ENCODE data around the gene C1GALT1. TPM values are rescaled to one million over a fixed set of nuclear protein-coding genes. Genes with fewer than 3 reads are reported as not detected.
A peak's percentile ranks its signal among the peaks of the same experiment; 100 is the strongest.

The C1GALT1 gene
- total RNA-seq, 1 donor from 2014 or later = 48.8 TPM

- Mint-ChIP-seq H3K4me1 (ENCODE audit: unreplicated experiment) (peaks cover 13% of the 10 kb centered on the region), H3K4me3 (no peak overlapping the region), H3K27ac (no peak overlapping the region), H3K27me3 (no peaks in the 10 kb centered on the region), H3K9me3 (peaks cover 5% of the 10 kb centered on the region), H3K36me3 (no peaks in the 10 kb centered on the region)
- TF ChIP-seq CTCF (conservative IDR thresholded peaks at IDR 0.05) = no peak
- DNase-seq (ENCODE audit: extremely low spot score, unreplicated experiment) = no peak
Observed at GRCh38 chr7:7164591-7164990, 17.8 kb upstream of the C1GALT1 start.

GRCh38 chr7:7165372-7165771 is 17.0 kb upstream of the C1GALT1 start:
- Mint-ChIP-seq H3K27me3 (no peaks in the 10 kb centered on the region), H3K9me3 (peaks cover 5% of the 10 kb centered on the region), H3K27ac (no peak overlapping the region), H3K4me1 (ENCODE audit: unreplicated experiment) (peaks cover 13% of the 10 kb centered on the region), H3K36me3 (no peaks in the 10 kb centered on the region), H3K4me3 (no peak overlapping the region)
- no peak for DNase-seq (ENCODE audit: extremely low spot score, unreplicated experiment)
- no peak for TF ChIP-seq CTCF (conservative IDR thresholded peaks at IDR 0.05)

GRCh38 chr7:7166318-7166717 is 16.0 kb upstream of the C1GALT1 start:
- Mint-ChIP-seq H3K27me3 (no peaks in the 10 kb centered on the region), H3K27ac (peak overlapping the region; percentile 24), H3K4me1 (ENCODE audit: unreplicated experiment) (peaks cover 13% of the 10 kb centered on the region), H3K9me3 (peaks cover 9% of the 10 kb centered on the region), H3K4me3 (no peak overlapping the region), H3K36me3 (no peaks in the 10 kb centered on the region)
- TF ChIP-seq CTCF (conservative IDR thresholded peaks at IDR 0.05) = no peak
- no peak for DNase-seq (ENCODE audit: extremely low spot score, unreplicated experiment)

- no peak for DNase-seq (ENCODE audit: extremely low spot score, unreplicated experiment)
- TF ChIP-seq CTCF (conservative IDR thresholded peaks at IDR 0.05) = no peak
- Mint-ChIP-seq H3K36me3 (no peaks in the 10 kb centered on the region), H3K27me3 (no peaks in the 10 kb centered on the region), H3K4me1 (ENCODE audit: unreplicated experiment) (peaks cover 13% of the 10 kb centered on the region), H3K4me3 (no peak overlapping the region), H3K9me3 (peaks cover 9% of the 10 kb centered on the region), H3K27ac (no peak overlapping the region)
Observed at GRCh38 chr7:7169296-7169695, 13.0 kb upstream of the C1GALT1 start.

- Mint-ChIP-seq H3K27me3 (no peaks in the 10 kb centered on the region), H3K4me1 (ENCODE audit: unreplicated experiment) (peaks cover 15% of the 10 kb centered on the region), H3K4me3 (no peak overlapping the region), H3K9me3 (peaks cover 9% of the 10 kb centered on the region), H3K36me3 (no peaks in the 10 kb centered on the region), H3K27ac (no peak overlapping the region)
- no peak for TF ChIP-seq CTCF (conservative IDR thresholded peaks at IDR 0.05)
- DNase-seq (ENCODE audit: extremely low spot score, unreplicated experiment) = no peak
Observed at GRCh38 chr7:7173956-7174632, 8.2 kb upstream of the C1GALT1 start.
